ENCODE data around the gene INTS2. TPM values are rescaled to one million over a fixed set of nuclear protein-coding genes. Genes with fewer than 3 reads are reported as not detected.
"Not testable (repeated sequence)": the region's sequence is repeated elsewhere in the genome, so short reads cannot be mapped to it uniquely, and the experiment has no call there.

INTS2 gene
- total RNA-seq, 1 donor, result 12.4 TPM

DNA sequence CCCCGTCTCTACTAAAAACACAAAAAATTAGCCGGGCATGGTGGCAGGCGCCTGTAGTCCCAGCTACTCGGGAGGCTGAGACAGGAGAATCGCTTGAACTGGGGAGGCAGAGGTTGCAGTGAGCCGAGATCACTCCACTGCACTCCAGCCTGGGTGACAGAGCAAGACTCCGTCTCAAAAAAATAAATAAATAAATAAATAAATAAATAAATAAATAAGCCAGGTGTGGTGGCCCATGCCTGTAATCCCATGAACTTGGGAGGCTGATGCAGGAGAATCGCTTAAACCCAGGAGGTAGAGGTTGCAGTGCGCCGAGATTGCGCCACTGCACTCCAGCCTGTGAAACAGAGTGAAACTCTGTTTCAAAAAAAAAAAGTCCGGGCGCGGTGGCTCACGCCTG is 12.6 kb downstream of the INTS2 start:
- not testable (repeated sequence) for H3K9me3 ChIP-seq (ENCODE audit: low read depth, low read length); H3K4me3 ChIP-seq (ENCODE audit: low read length); H3K27me3 ChIP-seq (ENCODE audit: insufficient read depth, low read length)

GRCh38 chr17:61908292-61909037 is 19.3 kb downstream of the INTS2 start:
- Histone ChIP-seq H3K27me3 (ENCODE audit: insufficient read depth, low read length) (no peaks in the 10 kb centered on the region), H3K4me1 (ENCODE audit: insufficient read depth, low read length) (no peaks in the 10 kb centered on the region), H3K4me3 (ENCODE audit: low read length) (no peak overlapping the region), H3K9me3 (ENCODE audit: low read depth, low read length) (no peaks in the 10 kb centered on the region)

More for the DNA sequence above, 12.6 kb downstream of the INTS2 start:
- not testable (repeated sequence) for H3K4me1 ChIP-seq (ENCODE audit: insufficient read depth, low read length)

DNA sequence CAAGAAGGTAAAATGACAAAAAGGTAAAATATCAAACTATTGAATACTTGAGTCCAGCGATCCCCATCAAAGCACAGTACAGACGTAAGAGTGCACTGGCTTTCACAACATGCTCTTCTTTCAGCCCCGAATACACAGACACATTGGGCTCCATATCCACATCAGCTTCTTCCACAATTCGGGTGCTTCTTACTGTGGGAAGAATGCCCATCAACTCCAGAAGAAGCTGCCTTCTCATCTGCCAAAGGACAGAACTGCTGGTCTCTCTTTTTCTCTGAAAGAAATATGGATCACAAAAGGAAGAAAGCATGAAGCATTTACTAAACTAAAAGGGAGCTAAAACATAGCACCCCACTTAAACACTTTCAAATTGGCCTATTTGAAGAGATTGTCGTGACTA is 20.4 kb downstream of the INTS2 start:
- no peak overlapping the region for H3K4me3 ChIP-seq (ENCODE audit: low read length)
- no peaks in the 10 kb centered on the region for H3K9me3 ChIP-seq (ENCODE audit: low read depth, low read length)
- H3K27me3 ChIP-seq (ENCODE audit: insufficient read depth, low read length), result no peaks in the 10 kb centered on the region
- H3K4me1 ChIP-seq (ENCODE audit: insufficient read depth, low read length), result no peaks in the 10 kb centered on the region

- Histone ChIP-seq H3K9me3 (ENCODE audit: low read depth, low read length) (no peaks in the 10 kb centered on the region), H3K4me1 (ENCODE audit: insufficient read depth, low read length) (no peaks in the 10 kb centered on the region), H3K27me3 (ENCODE audit: insufficient read depth, low read length) (no peaks in the 10 kb centered on the region), H3K4me3 (ENCODE audit: low read length) (no peak overlapping the region)
These were observed 23.6 kb downstream of the INTS2 start for GRCh38 chr17:61904094-61904710.

DNA sequence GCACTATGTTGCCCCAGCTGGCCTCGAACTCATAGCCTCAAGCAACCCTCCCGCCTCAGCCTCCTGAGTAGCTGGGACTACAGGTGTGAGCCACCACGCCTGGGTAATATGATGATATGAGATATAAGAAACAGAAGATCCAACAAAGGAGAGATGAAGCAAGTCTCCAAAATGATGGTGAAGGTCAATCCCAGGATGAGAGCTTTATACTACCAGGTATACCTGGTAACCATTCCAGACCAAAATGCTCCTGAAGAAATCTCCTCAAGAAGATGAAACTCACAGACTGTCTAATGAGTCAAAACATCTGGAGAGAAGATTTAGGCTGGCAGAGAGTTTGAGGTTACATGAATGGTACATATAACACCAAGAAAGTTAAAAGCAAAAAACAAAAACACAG is 24.5 kb downstream of the INTS2 start:
- H3K27me3 ChIP-seq (ENCODE audit: insufficient read depth, low read length), result no peaks in the 10 kb centered on the region

GRCh38 chr17:61897548-61898180 is 30.1 kb downstream of the INTS2 start:
- Histone ChIP-seq H3K4me1 (ENCODE audit: insufficient read depth, low read length) (no peaks in the 10 kb centered on the region), H3K27me3 (ENCODE audit: insufficient read depth, low read length) (no peaks in the 10 kb centered on the region), H3K9me3 (ENCODE audit: low read depth, low read length) (no peaks in the 10 kb centered on the region), H3K4me3 (ENCODE audit: low read length) (no peak overlapping the region)

More for the DNA sequence above, 24.5 kb downstream of the INTS2 start:
- H3K9me3 ChIP-seq (ENCODE audit: low read depth, low read length), result no peaks in the 10 kb centered on the region
- no peaks in the 10 kb centered on the region for H3K4me1 ChIP-seq (ENCODE audit: insufficient read depth, low read length)
- H3K4me3 ChIP-seq (ENCODE audit: low read length), result no peak overlapping the region

GRCh38 chr17:61895391-61895790 is 32.4 kb downstream of the INTS2 start:
- no peaks in the 10 kb centered on the region for H3K4me1 ChIP-seq (ENCODE audit: insufficient read depth, low read length)
- H3K27me3 ChIP-seq (ENCODE audit: insufficient read depth, low read length), result no peaks in the 10 kb centered on the region
- H3K9me3 ChIP-seq (ENCODE audit: low read depth, low read length), result no peaks in the 10 kb centered on the region
- no peak overlapping the region for H3K4me3 ChIP-seq (ENCODE audit: low read length)

GRCh38 chr17:61894310-61894709 is 33.5 kb downstream of the INTS2 start:
- H3K4me1 ChIP-seq (ENCODE audit: insufficient read depth, low read length); H3K9me3 ChIP-seq (ENCODE audit: low read depth, low read length); H3K4me3 ChIP-seq (ENCODE audit: low read length); H3K27me3 ChIP-seq (ENCODE audit: insufficient read depth, low read length): not testable (repeated sequence)

GRCh38 chr17:61887733-61888132 is 40.0 kb downstream of the INTS2 start:
- H3K9me3 ChIP-seq (ENCODE audit: low read depth, low read length); H3K4me3 ChIP-seq (ENCODE audit: low read length); H3K4me1 ChIP-seq (ENCODE audit: insufficient read depth, low read length); H3K27me3 ChIP-seq (ENCODE audit: insufficient read depth, low read length): not testable (repeated sequence)

DNA sequence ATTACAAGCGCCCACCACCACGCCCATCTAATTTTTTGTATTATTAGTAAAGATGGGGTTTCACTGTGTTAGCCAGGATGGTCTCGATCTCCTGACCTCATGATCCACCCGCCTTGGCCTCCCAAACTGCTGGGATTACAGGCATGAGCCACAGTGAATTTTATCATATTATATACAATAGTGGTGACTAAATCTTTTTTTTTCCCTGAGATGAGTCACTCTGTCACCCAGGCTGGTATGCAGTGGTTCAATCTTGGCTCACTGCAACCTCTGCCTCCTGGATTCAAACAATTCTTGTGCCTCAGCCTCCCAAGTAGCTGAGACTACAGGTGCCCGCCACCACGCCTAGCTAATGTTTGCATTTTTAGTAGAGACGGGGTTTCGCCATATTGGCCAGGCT is 41.9 kb downstream of the INTS2 start:
- not testable (repeated sequence) for H3K4me1 ChIP-seq (ENCODE audit: insufficient read depth, low read length); H3K9me3 ChIP-seq (ENCODE audit: low read depth, low read length); H3K27me3 ChIP-seq (ENCODE audit: insufficient read depth, low read length); H3K4me3 ChIP-seq (ENCODE audit: low read length)

GRCh38 chr17:61884864-61885263 is 42.9 kb downstream of the INTS2 start:
- H3K9me3 ChIP-seq (ENCODE audit: low read depth, low read length), result no peaks in the 10 kb centered on the region
- no peaks in the 10 kb centered on the region for H3K4me1 ChIP-seq (ENCODE audit: insufficient read depth, low read length)
- no peaks in the 10 kb centered on the region for H3K27me3 ChIP-seq (ENCODE audit: insufficient read depth, low read length)
- no peak overlapping the region for H3K4me3 ChIP-seq (ENCODE audit: low read length)

DNA sequence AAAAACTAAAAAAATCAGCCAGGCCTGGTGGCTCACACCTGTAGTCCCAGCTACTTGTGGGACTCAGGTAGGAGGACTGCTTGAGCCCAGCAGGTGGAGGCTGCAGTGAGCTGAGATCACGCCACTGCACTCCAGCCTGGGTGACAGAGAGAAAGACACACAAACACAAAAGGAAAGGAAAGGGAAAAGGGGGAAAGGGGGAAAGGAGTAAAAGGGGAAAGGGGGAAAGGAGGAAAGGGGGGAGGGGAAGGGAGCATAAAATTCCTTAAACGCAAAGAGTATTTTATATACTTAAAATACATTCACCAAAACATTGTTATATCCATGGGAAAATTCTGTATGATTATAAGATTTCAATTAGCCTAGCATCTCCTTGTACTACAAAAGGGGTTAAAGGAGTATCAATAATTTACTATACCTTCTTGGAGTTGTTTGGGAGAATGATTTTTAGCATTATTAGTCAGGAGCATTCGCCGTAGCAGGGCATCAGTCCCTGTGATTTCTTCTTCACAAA is 47.1 kb downstream of the INTS2 start:
- no peaks in the 10 kb centered on the region for H3K27me3 ChIP-seq (ENCODE audit: insufficient read depth, low read length)
- no peaks in the 10 kb centered on the region for H3K4me1 ChIP-seq (ENCODE audit: insufficient read depth, low read length)
- H3K4me3 ChIP-seq (ENCODE audit: low read length), result no peak overlapping the region
- no peaks in the 10 kb centered on the region for H3K9me3 ChIP-seq (ENCODE audit: low read depth, low read length)

GRCh38 chr17:61878984-61879612 is 48.7 kb downstream of the INTS2 start:
- Histone ChIP-seq H3K9me3 (ENCODE audit: low read depth, low read length) (no peaks in the 10 kb centered on the region), H3K4me1 (ENCODE audit: insufficient read depth, low read length) (no peaks in the 10 kb centered on the region), H3K4me3 (ENCODE audit: low read length) (no peak overlapping the region), H3K27me3 (ENCODE audit: insufficient read depth, low read length) (no peaks in the 10 kb centered on the region)

DNA sequence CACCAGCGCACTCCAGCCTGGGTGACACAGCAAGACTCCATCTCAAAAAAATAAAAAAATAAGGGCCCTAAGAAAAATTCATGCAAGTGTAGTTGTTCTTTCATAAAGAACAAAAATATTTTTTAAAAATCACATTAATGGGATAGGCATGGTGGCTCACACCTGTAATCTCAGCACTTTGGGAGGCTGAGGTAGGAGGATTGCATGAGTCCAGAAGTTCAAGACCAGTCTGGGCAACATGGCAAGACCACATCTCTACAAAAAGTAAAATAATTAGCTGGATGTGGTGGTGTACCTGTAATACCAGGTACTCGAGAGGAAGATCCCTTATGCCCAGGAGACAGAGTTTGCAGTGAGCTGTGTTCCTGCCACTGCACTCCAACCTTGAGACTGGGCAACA is 49.3 kb downstream of the INTS2 start:
- no peaks in the 10 kb centered on the region for H3K9me3 ChIP-seq (ENCODE audit: low read depth, low read length)
- H3K4me1 ChIP-seq (ENCODE audit: insufficient read depth, low read length), result no peaks in the 10 kb centered on the region
- no peaks in the 10 kb centered on the region for H3K27me3 ChIP-seq (ENCODE audit: insufficient read depth, low read length)
- H3K4me3 ChIP-seq (ENCODE audit: low read length), result no peak overlapping the region

GRCh38 chr17:61877837-61878236 is 49.9 kb downstream of the INTS2 start:
- no peak overlapping the region for H3K4me3 ChIP-seq (ENCODE audit: low read length)
- no peaks in the 10 kb centered on the region for H3K27me3 ChIP-seq (ENCODE audit: insufficient read depth, low read length)
- H3K4me1 ChIP-seq (ENCODE audit: insufficient read depth, low read length), result no peaks in the 10 kb centered on the region
- H3K9me3 ChIP-seq (ENCODE audit: low read depth, low read length), result no peaks in the 10 kb centered on the region

Measured in mononuclear cell (primary cell).